ENCODE measurements around the gene GRK5. TPM values are rescaled to one million over a fixed set of nuclear protein-coding genes. Genes with fewer than 3 reads are reported as not detected.
"Not testable (repeated sequence)": the region's sequence is repeated elsewhere in the genome, so short reads cannot be mapped to it uniquely, and the experiment has no call there.

Gene GRK5
- total RNA-seq, 1 experiment from 2014 or later = 1.2 TPM

GRCh38 chr10:119259345-119259744 is 52.0 kb downstream of the GRK5 start:
- Histone ChIP-seq H2BK120ac (ENCODE audit: low read depth, low read length, poor library complexity, severe bottlenecking) (no peak overlapping the region), H3K9me3 (ENCODE audit: control insufficient read depth, low read depth, low read length) (peaks cover 4% of the 10 kb centered on the region), H2BK12ac (ENCODE audit: insufficient read length, low read depth, low read length) (no peak overlapping the region), H4K91ac (ENCODE audit: insufficient read length, low read depth, low read length) (no peak overlapping the region), H3K4me1 (ENCODE audit: insufficient read depth, low read length) (no peaks in the 10 kb centered on the region), H2BK15ac (ENCODE audit: low read depth, low read length) (no peak overlapping the region), H4K8ac (replicated peaks; ENCODE audit: insufficient read length, low read depth, low read length) (no peak overlapping the region), H3K27me3 (ENCODE audit: insufficient read depth, low read length) (no peaks in the 10 kb centered on the region; the same call in 1 of the 2 replicates), H4K20me1 (ENCODE audit: control insufficient read depth, insufficient read depth, insufficient read length) (no peaks in the 10 kb centered on the region), H2BK20ac (ENCODE audit: low read depth, low read length, poor library complexity, severe bottlenecking) (no peak overlapping the region), H2AFZ (ENCODE audit: low read length) (no peak overlapping the region), H2BK5ac (ENCODE audit: insufficient read length, low read length) (no peak overlapping the region), H4K5ac (ENCODE audit: insufficient read length, low read depth, low read length) (no peak overlapping the region), H3K9ac (ENCODE audit: extremely low read depth, insufficient read length, low read length) (no peak overlapping the region), H3T11ph (ENCODE audit: low read length) (no peak overlapping the region), H3K79me1 (ENCODE audit: insufficient read depth, low read depth, low read length, poor library complexity, severe bottlenecking) (no peaks in the 10 kb centered on the region), H3K79me2 (ENCODE audit: insufficient read depth, low read length) (no peaks in the 10 kb centered on the region), H3K23ac (ENCODE audit: insufficient read length, low read depth, low read length) (no peak overlapping the region), H3K4me2 (ENCODE audit: insufficient read depth, insufficient read length, low read length) (no peak overlapping the region), H3K23me2 (ENCODE audit: insufficient read length, low read depth, low read length, poor library complexity, severe bottlenecking) (no peaks in the 10 kb centered on the region), H2AK5ac (ENCODE audit: insufficient read length, low read length) (no peak overlapping the region), H3K14ac (ENCODE audit: insufficient read depth, low read length) (no peak overlapping the region), H3K4ac (ENCODE audit: low read depth, low read length) (no peak overlapping the region), H3K18ac (ENCODE audit: insufficient read length, low read depth, low read length) (no peak overlapping the region), H3K27ac (ENCODE audit: insufficient read length, low read depth, low read length) (no peak overlapping the region), H3K56ac (ENCODE audit: insufficient read length, low read depth, low read length) (no peak overlapping the region)
- Mint-ChIP-seq H3K27me3 (ENCODE audit: low read depth) (peaks cover 29% of the 10 kb centered on the region), H3K36me3 (ENCODE audit: insufficient read depth in 1 of 3, low read depth in 3 of 3) (peaks cover 5 to 11% (median 5%) of the 10 kb centered on the region in 3 experiments; a peak in 3 of 7 replicates), H3K4me3 (no peak overlapping the region), H3K9me3 (peaks cover 12 to 13% of the 10 kb centered on the region in 2 experiments), H3K27ac (no peak overlapping the region), H3K4me1 (peaks cover 2% of the 10 kb centered on the region in 2 experiments)
- no CpG with 5 or more reads among the region's 3 CpGs for WGBS (ENCODE audit: extremely low coverage, insufficient read length, low lambda C conversion rate)
- no peak for DNase-seq
- no peak for TF ChIP-seq CTCF (conservative IDR thresholded peaks at IDR 0.05)

- H4K20me1 ChIP-seq (ENCODE audit: control insufficient read depth, insufficient read depth, insufficient read length); H4K8ac ChIP-seq (replicated peaks; ENCODE audit: insufficient read length, low read depth, low read length); H2AFZ ChIP-seq (ENCODE audit: low read length); H3K56ac ChIP-seq (ENCODE audit: insufficient read length, low read depth, low read length); H3K27ac Mint-ChIP-seq; H2BK120ac ChIP-seq (ENCODE audit: low read depth, low read length, poor library complexity, severe bottlenecking); H3K18ac ChIP-seq (ENCODE audit: insufficient read length, low read depth, low read length); H2BK12ac ChIP-seq (ENCODE audit: insufficient read length, low read depth, low read length); DNase-seq; H3K14ac ChIP-seq (ENCODE audit: insufficient read depth, low read length); H3K9ac ChIP-seq (ENCODE audit: extremely low read depth, insufficient read length, low read length); H2BK20ac ChIP-seq (ENCODE audit: low read depth, low read length, poor library complexity, severe bottlenecking); H2AK5ac ChIP-seq (ENCODE audit: insufficient read length, low read length); H2BK15ac ChIP-seq (ENCODE audit: low read depth, low read length); H2BK5ac ChIP-seq (ENCODE audit: insufficient read length, low read length); H4K5ac ChIP-seq (ENCODE audit: insufficient read length, low read depth, low read length); H3K4ac ChIP-seq (ENCODE audit: low read depth, low read length); H3K4me1 ChIP-seq (ENCODE audit: insufficient read depth, low read length); H3K4me2 ChIP-seq (ENCODE audit: insufficient read depth, insufficient read length, low read length); H3K27me3 ChIP-seq (ENCODE audit: insufficient read depth, low read length); H3K79me1 ChIP-seq (ENCODE audit: insufficient read depth, low read depth, low read length, poor library complexity, severe bottlenecking); H4K91ac ChIP-seq (ENCODE audit: insufficient read length, low read depth, low read length); H3K23me2 ChIP-seq (ENCODE audit: insufficient read length, low read depth, low read length, poor library complexity, severe bottlenecking); H3T11ph ChIP-seq (ENCODE audit: low read length); H3K23ac ChIP-seq (ENCODE audit: insufficient read length, low read depth, low read length); H3K27ac ChIP-seq (ENCODE audit: insufficient read length, low read depth, low read length); H3K4me1 Mint-ChIP-seq; H3K79me2 ChIP-seq (ENCODE audit: insufficient read depth, low read length); H3K4me3 Mint-ChIP-seq; H3K9me3 ChIP-seq (ENCODE audit: control insufficient read depth, low read depth, low read length): not testable (repeated sequence)
- Mint-ChIP-seq H3K36me3 (ENCODE audit: insufficient read depth in 1 of 3, low read depth in 3 of 3) (peaks cover 5 to 11% (median 5%) of the 10 kb centered on the region in 3 experiments; a peak in 3 of 7 replicates), H3K9me3 (peaks cover 12 to 13% of the 10 kb centered on the region in 2 experiments), H3K27me3 (ENCODE audit: low read depth) (peaks cover 12% of the 10 kb centered on the region)
- WGBS (ENCODE audit: extremely low coverage, insufficient read length, low lambda C conversion rate) = no CpG with 5 or more reads among the region's 34 CpGs
Measured at GRCh38 chr10:119261016-119261415, 53.6 kb downstream of the GRK5 start.

Measured in H9 (cell line).